G401 (cell line): ENCODE results near the gene C2CD2L. TPM values are rescaled to one million over a fixed set of nuclear protein-coding genes. Genes with fewer than 3 reads are reported as not detected.
"Not testable (repeated sequence)": the region's sequence is repeated elsewhere in the genome, so short reads cannot be mapped to it uniquely, and the experiment has no call there.

ENCODE experiments used
- DNase-seq: peaks from one replicate; pipeline ENCODE4 v3.0.0-alpha.2; 2015; ENCODE audit warnings: low spot score
- in situ Hi-C: cut with HindIII; loops from 2 replicates; pipeline ENCODE4 v1.10.0; 2016; ENCODE audit warnings: low sequenced_read_pairs, mixed read lengths
- total RNA-seq: library from RNA; depleted of rRNA; stranded (reverse); fragments of >200 nt; shearing (Covaris generic); gene quantifications from 2 replicates; pipeline ENCODE4 v1.2.3, GENCODE V29; 2014

C2CD2L gene
- total RNA-seq, 1 experiment from 2014 or later = 5.8 TPM

DNA sequence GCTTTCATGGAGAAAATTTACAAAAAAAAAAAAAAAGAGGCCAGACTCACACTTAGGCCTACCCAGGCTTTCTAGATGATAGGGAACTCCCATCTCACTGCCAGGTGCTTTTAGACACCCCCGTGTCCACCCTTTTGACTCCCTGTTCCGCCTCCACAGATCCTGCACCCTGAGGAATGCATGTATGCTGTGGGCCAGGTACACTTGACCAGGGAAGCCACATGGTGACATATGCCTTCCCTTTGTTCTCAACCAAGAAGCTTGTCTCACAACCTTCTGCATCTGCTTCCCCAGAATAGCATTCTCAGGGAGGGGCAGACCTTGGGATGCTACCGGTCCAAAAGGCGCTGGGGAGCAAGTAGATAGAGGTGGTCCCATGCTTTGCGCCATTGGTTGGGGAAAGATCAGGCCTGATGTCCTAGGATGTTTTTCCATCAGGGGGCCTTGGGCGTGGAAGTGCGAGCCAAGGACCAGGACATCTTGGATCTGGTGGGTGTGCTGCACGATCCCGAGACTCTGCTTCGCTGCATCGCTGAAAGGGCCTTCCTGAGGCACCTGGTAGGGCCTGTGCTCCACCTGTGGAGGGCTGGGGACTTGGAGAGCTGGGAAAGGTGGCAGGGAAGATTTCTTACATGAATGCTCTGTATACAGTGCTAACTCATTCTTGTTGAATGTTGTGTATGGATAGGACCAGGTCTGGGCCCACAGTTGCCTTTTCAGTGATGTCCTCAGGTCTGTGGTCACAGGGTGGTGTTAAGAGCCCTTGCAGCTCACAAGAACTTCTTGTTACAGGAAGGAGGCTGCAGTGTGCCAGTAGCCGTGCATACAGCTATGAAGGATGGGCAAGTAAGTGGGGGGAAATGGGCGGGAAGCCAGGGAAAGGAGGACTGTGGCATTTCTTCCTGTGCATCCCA is 14.9 kb upstream of the C2CD2L start:
- in situ Hi-C loops = no loop called here
- DNase-seq = no peak

DNA sequence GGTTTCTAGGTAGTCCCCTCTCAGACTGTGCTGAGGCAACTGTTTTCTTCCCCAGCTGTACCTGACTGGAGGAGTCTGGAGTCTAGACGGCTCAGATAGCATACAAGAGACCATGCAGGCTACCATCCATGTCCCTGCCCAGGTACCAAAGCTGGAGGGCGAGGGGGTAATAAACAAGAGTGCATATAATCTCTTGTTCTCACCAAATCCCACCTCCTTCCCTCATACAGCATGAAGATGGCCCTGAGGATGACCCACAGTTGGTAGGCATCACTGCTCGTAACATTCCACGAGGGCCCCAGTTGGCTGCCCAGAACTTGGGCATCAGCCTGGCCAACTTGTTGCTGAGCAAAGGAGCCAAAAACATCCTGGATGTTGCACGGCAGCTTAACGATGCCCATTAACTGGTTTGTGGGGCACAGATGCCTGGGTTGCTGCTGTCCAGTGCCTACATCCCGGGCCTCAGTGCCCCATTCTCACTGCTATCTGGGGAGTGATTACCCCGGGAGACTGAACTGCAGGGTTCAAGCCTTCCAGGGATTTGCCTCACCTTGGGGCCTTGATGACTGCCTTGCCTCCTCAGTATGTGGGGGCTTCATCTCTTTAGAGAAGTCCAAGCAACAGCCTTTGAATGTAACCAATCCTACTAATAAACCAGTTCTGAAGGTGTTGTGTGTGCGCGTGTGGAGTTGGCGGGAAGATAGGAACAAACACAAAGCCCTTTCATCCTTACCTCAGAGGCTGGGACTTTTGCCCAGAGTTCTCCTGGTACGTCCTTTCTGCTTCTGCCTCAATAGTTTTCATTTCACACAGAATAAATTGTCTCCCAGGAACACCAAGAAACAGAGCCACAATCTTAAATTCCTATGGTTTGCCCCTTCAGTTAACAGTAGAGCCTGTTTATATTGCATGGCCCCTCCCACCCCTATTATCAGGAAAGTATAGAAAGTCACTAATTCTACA is 14.0 kb upstream of the C2CD2L start:
- DNase-seq = no peak
- in situ Hi-C loops = no loop called here

DNA sequence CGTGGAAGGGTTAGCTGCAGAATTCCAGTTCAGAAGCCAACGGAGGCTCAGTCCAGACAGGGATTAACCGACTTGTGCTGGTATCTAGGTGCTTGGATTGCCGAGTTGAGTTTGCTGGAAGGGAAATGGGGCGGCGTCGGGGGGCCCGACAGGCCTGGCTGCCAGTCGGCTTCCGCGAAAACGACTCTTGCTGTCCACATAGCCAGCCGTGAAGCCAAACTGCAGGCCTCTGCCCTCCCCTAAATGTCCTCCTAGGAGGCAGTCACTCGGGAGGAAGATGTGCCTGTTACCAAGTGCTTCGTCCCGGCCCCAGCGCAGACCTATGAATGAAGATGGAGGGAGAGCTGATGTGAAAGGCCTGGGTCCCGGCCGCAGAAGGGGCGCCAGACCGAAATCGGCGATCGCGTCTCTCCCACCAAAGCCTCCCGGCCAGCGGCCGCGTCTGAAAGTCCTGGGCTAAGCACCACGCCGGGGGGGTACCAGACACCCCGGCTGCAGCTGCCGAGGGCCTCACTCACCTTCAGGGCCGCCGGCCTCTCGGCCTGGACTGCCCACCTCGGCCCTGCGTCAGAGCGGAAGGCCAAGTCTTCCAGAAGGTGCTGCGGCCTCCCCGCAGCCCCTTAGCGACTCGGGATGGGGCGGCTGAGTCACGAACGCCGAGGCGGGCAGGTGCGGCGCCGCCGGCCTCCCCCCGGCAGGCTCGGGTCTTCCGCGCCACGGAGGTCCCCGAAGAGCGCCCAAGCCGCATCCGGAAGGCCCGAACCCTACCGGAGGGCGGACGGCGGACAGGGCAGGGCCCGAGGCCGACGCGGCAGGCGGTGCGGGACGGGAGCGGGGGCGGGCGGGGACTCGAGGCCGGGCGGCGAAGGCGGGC is 13.0 kb upstream of the C2CD2L start:
- no peak for DNase-seq
- in situ Hi-C loops = no loop called here

DNA sequence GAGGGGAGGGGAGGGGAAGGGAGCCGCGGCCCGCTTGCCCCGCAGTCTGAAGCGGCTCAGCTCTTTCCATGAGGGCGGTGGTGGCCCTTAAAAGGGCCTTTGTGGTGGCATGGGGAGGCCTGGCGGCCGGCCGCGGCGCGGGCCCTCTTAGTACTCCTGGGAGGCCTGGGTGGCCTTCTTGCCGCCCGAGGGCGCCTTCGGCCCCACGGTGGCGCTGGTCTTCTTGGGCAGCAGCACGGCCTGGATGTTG is 12.4 kb upstream of the C2CD2L start:
- in situ Hi-C loops = no loop called here
- DNase-seq = peak; percentile 85

DNA sequence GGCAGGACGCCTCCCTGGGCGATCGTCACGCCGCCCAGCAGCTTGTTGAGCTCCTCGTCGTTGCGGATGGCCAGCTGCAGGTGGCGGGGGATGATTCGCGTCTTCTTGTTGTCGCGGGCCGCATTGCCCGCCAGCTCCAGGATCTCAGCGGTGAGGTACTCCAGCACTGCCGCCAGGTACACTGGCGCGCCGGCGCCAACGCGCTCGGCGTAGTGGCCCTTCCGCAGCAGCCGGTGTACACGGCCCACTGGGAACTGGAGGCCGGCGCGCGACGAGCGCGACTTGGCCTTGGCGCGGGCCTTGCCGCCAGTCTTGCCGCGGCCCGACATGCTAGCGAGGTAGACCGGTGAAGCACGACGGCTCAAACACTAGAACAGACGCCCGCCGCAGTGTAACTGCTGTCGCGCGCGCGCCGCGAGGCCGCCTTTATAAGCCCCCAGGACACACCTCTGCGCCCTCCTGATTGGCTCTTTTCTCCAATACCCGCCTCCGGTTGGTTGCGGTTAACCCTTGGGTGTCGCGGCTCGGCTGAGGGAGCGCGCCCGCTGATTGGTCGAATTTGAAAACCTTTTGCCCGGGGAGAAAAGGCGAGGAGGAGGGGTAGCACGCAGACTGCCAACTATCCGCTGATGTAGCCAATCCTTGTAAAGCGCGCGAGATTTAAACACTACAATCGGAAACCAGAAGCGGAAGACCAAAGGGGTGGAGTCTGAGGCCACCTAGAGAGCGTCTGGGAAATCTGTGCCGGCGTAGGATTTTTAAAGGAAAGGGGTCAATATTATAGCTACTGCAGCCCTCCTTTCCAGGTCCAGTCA is 11.9 kb upstream of the C2CD2L start:
- peak; percentile 100 for DNase-seq
- in situ Hi-C loops = no loop called here

DNA sequence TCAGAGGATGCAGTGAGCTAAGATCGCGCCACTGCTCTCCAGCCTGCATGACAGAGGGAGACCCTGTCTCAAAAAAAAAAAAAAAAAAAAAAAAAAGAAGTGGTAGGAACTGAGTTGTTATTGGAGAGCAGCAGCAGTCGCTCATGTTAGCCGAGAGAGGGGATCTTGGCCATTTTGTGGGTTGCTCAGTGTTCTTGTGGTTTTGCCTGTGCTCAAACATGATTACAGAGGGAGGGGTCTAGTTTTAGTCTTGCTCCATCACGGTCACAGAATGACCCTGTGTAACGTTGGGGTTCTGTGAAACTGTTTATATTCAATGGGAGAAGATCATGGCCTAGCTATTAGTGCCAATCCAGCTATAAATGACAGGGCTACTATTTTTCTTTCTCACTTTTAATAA is 7.4 kb upstream of the C2CD2L start:
- in situ Hi-C loops = loop anchor here (10.0 to 25.0 kb wide), 2 partner anchors 85 to 213 kb away; partner anchors contain the start of genes MCAM, RPS25 and TRAPPC4
- DNase-seq = no peak

DNA sequence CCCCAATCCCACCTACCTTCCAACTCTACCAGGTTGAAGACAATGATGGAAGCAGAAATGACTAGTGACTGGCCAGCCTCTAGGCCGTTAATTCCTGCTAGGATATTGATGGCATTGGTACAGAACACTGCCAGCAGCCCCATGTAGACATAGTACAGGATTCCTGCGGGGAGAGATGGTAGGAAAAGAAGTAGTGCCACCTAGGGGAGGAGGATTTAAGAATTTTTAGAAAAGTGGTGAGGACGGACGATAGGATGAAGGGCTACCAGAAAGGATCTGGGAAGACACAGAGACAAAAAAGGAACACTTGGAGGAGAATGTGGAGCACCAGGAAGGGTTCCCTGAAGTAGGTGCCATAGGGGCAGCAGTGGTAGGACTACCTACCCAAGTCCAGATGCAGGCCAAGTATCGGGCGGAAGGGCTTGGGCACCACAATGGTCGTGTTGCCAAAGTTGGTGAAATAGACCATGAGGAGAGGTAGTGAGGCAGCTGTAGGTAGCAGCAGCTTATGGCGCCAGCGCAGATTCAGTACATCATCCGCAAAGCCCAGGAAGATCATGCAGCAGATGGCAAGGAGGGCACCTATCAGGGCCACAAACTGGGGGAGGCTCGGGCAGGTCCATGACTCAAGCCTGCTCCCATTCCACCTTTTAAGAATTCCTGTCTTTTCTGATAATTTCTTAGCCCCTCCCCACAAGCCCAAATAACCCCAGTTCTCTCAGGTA is 6.7 kb upstream of the C2CD2L start:
- DNase-seq = no peak
- in situ Hi-C loops = loop anchor here (10.0 to 25.0 kb wide), 2 partner anchors 86 to 212 kb away; partner anchors contain the start of genes MCAM, RPS25 and TRAPPC4

DNA sequence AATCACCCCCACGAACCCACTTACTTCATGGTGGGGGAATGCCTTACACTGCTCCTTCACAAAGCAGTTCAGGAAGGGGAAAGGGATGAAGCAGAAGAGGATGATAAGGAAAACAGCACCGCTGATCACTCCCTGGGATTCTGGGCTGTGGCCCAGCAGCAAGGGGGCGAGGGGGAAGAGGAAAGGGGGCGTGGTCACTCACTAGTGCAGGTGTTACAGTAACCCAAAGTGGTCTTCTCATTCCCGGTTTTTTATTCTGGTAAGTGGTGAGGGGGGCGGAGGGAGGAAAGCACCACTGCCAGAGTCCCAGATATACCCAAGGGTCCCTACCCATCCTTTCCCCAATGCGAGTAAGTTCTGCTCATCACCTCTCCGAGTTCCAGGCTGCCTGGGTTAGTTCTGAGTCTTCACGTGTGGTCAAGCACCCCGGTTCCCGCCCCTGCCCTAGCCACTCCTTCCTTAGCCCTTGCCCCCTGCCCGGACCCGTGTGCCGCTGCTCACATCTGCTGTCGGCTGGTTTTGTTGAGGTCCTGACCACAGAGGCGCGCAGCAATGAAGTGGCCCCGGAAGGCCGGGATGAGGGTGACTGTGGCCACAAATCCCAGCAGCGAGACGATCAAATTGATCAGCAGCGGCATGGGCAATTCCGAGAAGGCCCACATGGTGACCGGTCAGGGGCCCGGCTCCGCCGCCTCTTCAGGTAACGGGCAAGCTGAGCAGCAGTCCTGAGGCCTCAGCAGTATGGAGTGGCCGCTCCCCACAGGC is 6.0 kb upstream of the C2CD2L start:
- DNase-seq = no peak

DNA sequence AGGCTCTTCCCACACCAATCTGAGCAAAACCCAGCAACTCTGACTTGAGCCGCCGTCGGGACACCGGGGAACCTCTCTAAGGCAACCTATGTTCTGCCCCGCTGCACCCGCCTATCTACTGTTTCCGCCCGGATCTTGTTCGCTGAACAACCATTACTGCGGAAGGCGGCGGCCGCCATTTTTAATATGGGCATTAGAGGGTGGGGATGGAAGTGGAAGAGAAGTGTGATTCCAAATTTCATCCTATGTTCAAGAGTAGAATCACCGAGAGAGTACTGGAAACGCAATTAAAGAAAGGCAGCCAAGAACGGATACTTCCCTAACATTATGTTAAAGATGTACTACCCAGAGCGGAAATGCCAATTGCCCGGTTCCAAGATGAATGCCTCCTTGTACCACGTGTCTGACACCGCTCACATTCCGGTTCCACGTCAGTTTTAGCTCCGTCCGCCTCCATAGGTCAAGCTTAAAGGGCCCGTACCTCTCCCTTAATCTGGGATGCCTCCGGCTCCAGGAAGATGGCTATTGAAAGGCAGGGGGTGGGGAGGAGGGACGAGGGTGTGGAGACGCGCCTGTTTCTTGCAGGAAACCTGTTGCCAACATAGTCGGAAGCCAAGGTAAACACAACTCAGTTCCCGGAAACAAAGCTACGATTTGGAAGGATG is 5.3 kb upstream of the C2CD2L start, which contains the start of gene DPAGT1:
Gene DPAGT1, minus strand, starts transcription at position 95 of the 665 bp plus-strand sequence. CDS start 198 bp downstream, outside the sequence.
- peak; percentile 99 for DNase-seq
- in situ Hi-C loops = loop anchor here (10.0 to 25.0 kb wide), 2 partner anchors 87 to 210 kb away; partner anchors contain the start of genes MCAM, RPS25 and TRAPPC4

More for the DNA sequence above, 6.0 kb upstream of the C2CD2L start:
- in situ Hi-C loops = loop anchor here (10.0 to 25.0 kb wide), 2 partner anchors 86 to 211 kb away; partner anchors contain the start of genes MCAM, RPS25 and TRAPPC4

DNA sequence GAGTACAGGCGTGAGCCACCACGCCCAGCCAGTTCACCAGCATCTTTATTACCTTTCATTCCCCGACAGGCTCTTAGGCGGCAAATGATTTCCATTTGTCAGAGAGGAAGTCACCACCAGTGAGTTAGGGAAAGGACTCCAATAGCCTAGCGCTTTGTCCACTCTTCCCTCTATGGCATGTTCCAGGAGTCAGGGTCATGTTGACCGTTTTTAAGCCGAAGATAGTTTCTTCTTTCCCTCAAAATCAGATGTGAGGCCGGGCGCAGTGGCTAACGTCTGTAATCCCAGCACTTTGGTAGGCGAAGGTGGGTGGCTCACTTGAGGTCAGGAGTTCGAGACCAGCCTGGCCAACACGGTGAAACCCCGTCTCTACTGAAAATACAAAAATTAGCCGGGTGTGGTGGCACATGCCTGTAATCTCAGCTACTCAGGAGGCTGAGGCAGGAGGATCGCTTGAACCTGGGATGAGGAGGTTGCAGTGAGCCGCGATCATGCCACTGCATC is 3.9 kb upstream of the C2CD2L start:
- in situ Hi-C loops = loop anchor here (10.0 to 25.0 kb wide), 2 partner anchors 88 to 209 kb away; partner anchors contain the start of genes MCAM, RPS25 and TRAPPC4
- not testable (repeated sequence) for DNase-seq

DNA sequence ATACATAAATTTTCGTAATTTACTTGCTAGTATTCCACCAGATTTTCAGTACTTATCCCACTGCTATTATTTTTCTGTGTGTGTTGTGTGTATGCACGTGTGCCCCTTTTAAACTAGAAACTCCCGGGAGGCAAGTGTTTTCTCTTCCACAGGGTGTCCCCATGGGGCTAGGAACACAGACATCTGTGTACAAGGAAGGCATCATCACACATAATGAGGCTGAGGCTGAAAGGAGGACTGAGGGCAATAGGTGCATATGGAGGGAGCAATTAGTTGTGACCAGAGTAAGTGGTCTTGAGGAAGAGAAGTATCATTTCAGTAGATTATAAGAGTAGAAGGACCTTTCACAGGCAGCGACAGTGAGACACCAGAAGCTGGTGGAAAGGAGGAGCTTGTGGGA is 3.4 kb upstream of the C2CD2L start:
- in situ Hi-C loops = loop anchor here (10.0 to 25.0 kb wide), 2 partner anchors 89 to 209 kb away; partner anchors contain the start of genes MCAM, RPS25 and TRAPPC4

DNA sequence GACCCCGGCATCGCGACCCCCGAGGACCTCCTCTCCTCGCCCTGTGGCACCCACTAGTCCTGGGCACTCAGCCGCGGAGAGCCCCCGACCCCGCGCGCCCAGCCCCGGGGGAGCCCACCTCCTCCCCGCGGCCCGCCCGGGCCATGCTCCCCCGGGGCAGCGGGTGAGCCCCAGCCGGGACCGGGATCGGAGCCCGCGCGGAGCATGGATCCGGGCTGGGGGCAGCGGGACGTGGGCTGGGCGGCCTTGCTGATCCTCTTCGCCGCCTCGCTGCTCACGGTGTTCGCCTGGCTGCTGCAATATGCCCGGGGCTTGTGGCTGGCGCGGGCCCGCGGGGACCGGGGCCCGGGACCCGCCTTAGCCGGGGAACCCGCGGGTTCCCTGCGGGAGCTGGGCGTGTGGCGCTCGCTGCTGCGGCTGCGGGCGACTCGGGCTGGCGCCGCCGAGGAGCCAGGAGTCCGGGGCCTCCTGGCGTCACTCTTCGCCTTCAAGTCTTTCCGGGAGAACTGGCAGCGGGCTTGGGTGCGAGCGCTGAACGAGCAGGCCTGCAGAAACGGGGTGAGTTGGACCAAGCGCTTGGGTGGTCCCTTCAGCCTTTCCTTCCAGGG is 498 bp downstream of the C2CD2L start:
- no peak for DNase-seq
- in situ Hi-C loops = loop anchor here (10.0 to 25.0 kb wide), 2 partner anchors 93 to 205 kb away; partner anchors contain the start of genes MCAM, RPS25 and TRAPPC4

More for the DNA sequence above, 3.4 kb upstream of the C2CD2L start:
- DNase-seq = no peak

DNA sequence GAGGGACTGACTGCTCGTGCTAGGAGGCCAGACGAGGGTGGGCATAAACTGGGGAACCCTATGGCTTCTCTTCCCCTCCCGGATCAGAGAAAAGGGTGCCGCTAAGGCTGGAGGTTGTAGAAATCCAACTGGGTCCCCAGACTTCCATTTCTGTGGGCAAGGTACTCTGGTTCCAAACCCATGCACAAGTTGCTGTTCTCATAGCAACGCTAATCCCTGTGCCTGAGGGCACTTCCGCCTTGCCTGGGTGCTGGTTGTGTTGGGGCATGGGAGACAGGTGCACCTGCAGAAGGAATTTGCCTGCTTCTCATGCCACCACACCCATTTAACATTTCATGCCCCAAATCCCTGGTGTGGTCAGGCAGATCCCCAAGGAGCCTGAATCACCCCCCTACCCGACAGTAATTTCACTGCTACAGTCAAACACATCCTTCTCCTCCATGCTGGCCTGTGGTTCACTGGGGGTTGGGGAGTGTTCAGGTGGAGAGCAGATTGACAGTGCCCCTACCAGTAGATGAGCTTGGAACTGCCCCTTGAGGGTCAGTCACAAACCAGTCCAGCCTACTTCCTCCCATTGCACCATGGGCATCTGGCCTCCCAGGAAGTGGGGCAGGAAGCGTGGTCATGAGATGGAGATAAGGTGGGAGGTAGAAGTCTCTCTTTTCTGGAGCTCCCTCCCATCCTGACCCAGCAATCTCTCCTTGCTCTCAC is 1.2 kb downstream of the C2CD2L start:
- in situ Hi-C loops = loop anchor here (10.0 to 25.0 kb wide), 2 partner anchors 94 to 204 kb away; partner anchors contain the start of genes MCAM, RPS25 and TRAPPC4
- peak; percentile 51 for DNase-seq

DNA sequence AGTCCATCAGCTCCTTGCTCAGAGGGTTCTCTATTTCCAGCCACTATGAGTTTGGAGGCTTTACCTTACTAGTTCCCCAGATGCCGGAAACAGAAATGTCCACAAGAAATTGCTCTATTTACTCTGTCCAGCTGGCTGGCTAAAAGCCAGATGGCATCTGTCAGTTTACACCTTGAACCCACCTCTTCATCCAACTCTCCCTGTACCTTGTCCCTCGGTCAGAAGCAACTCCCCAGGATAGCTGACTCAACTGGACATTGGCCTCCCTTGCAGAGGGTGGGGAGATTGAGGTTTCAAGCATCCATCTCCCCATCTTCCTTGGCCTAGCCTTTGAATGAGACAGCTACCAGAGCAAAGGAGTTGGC is 1.7 kb downstream of the C2CD2L start:
- in situ Hi-C loops = loop anchor here (10.0 to 25.0 kb wide), 2 partner anchors 94 to 203 kb away; partner anchors contain the start of genes MCAM, RPS25 and TRAPPC4

More for the DNA sequence above, 1.7 kb downstream of the C2CD2L start:
- DNase-seq = no peak
